ENCODE data around the gene PLCB4. TPM values are rescaled to one million over a fixed set of nuclear protein-coding genes. Genes with fewer than 3 reads are reported as not detected.
"Not testable (repeated sequence)": the region's sequence is repeated elsewhere in the genome, so short reads cannot be mapped to it uniquely, and the experiment has no call there.

PLCB4 gene
- total and polyA plus RNA-seq, 5 donors: 9.4 to 42.2 (median 27.7) TPM

DNA sequence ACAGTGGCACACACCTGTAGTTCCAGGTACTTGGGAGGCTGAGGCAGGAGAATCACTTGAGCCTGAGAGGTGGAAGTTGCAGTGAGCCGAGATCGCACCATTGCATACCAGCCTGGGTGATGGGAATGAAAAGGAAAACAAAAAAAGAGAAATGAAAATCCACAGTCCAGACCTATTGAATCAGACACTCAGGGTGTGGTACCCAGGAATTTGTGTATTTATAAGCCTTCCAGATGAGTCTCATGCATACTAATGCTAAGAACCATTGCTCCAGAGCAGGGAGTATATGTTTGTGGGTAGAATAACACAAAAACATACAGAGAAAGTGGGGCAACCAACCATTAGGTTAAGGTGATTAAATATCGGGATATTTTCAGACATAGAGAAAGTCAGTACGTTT lies 36.1 kb upstream of the PLCB4 start:
- DNase-seq: no peak
- H3K27me3 ChIP-seq (ENCODE audit: control insufficient read depth, insufficient read depth): no peaks in the 10 kb centered on the region
- no peaks in the 10 kb centered on the region for H3K4me1 ChIP-seq (ENCODE audit: control insufficient read depth, insufficient read depth, low read length)
- WGBS: 94% methylated on average over 4 of the region's 4 CpGs
- no peak for ATAC-seq
- no peak overlapping the region for H3K4me3 ChIP-seq (ENCODE audit: low read length)
- H3K9me3 ChIP-seq (ENCODE audit: control insufficient read depth, low read length): no peaks in the 10 kb centered on the region
- intact Hi-C loops (cut with DNase I): no loop called here
- H3K27ac ChIP-seq (ENCODE audit: low read length): no peak overlapping the region

DNA sequence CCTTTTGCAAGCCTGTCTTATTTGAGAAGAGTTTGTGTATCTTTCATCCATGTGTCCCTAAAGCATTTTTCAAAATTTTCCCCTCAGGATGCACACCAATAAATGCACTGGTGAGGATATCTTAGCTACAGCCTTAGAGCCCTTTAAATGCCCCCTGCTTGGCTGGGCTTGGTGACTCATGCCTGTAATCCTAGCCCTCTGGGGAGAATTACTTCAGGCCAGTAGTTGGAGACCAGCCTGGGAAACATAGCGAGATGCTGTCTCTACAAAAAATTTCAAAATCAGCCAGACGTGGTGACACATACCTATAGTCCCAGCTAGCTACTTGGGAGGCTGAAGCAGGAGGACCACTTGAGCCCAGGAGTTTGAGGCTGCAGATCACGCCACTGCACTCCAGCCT lies 33.8 kb upstream of the PLCB4 start:
- 57% methylated on average over 3 of the region's 3 CpGs for whole genome bisulfite sequencing
- intact Hi-C loops (cut with DNase I): no loop called here
- Histone ChIP-seq H3K4me1 (ENCODE audit: control insufficient read depth, insufficient read depth, low read length) (no peaks in the 10 kb centered on the region), H3K4me3 (ENCODE audit: low read length) (no peak overlapping the region), H3K9me3 (ENCODE audit: control insufficient read depth, low read length) (no peaks in the 10 kb centered on the region), H3K27me3 (ENCODE audit: control insufficient read depth, insufficient read depth) (no peaks in the 10 kb centered on the region), H3K27ac (ENCODE audit: low read length) (no peak overlapping the region)
- ATAC-seq (peak in 1 of 2 donors; percentile 50), DNase-seq (peak in 1 of 3 donors; percentile 22)

DNA sequence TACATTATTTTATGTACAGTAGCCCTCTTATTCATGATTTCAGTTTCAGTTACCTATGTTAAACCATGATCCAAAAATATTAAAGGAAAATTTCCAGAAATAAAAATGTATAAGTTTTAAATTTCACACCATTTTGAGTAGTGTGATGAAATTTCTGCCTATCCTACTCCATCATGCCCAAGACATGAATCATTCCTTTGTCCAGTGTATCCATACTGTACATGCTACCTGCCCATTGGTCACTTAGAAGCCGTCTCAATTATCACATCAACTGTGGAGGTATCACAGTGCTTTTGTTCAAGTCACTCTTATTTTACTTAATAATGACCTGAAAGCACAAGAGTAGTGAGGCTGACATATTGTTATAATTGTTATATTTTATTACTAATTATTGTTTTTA lies 32.3 kb upstream of the PLCB4 start:
- Histone ChIP-seq H3K27me3 (ENCODE audit: control insufficient read depth, insufficient read depth) (no peaks in the 10 kb centered on the region), H3K9me3 (ENCODE audit: control insufficient read depth, low read length) (no peaks in the 10 kb centered on the region), H3K27ac (ENCODE audit: low read length) (no peak overlapping the region), H3K4me1 (ENCODE audit: control insufficient read depth, insufficient read depth, low read length) (no peaks in the 10 kb centered on the region), H3K4me3 (ENCODE audit: low read length) (no peak overlapping the region)
- intact Hi-C loops (cut with DNase I): no loop called here
- WGBS: 88% methylated on average over 1 of the region's 1 CpG
- ATAC-seq (no peak), DNase-seq (no peak)

DNA sequence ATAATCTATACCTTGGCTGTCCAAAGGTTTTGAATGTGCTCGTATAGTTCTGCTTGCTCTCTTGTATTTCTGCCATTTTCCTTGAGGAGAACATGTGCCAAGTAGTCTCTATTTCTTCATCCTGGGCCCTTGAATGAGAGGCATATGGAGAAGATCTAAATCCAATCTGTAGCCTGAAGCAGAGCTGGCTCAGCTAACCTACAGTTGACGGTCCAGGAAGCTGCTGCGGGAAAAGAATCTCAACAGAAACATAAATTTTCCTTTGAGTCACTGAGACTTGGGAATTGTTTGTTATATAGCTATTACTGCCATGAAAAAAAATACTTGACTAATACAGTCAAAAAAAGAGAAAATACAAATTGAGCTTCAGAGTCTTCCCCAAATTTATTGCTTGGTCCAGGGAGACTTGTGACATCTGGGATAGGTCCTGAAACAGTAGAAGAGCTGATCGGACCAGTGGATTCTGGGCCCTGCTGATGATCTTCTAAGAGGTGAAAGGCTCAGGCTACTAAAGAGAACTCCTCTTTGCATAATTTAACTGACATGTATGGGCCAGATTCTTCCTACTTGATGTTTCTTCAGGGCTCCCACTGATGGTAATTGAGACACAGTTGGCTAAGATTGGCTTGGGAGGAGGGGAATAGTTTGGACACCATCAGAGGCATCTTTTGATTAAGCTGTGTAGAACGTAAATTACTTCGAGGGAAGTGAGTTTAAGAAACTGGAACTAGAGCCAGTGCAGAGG lies 29.9 kb upstream of the PLCB4 start:
- intact Hi-C loops (cut with DNase I): no loop called here
- ATAC-seq: no peak
- Histone ChIP-seq H3K4me3 (ENCODE audit: low read length) (no peak overlapping the region), H3K9me3 (ENCODE audit: control insufficient read depth, low read length) (no peaks in the 10 kb centered on the region), H3K4me1 (ENCODE audit: control insufficient read depth, insufficient read depth, low read length) (no peaks in the 10 kb centered on the region), H3K27me3 (ENCODE audit: control insufficient read depth, insufficient read depth) (no peaks in the 10 kb centered on the region), H3K27ac (ENCODE audit: low read length) (no peak overlapping the region)
- no peak for DNase-seq
- 74% methylated on average over 6 of the region's 6 CpGs for WGBS

DNA sequence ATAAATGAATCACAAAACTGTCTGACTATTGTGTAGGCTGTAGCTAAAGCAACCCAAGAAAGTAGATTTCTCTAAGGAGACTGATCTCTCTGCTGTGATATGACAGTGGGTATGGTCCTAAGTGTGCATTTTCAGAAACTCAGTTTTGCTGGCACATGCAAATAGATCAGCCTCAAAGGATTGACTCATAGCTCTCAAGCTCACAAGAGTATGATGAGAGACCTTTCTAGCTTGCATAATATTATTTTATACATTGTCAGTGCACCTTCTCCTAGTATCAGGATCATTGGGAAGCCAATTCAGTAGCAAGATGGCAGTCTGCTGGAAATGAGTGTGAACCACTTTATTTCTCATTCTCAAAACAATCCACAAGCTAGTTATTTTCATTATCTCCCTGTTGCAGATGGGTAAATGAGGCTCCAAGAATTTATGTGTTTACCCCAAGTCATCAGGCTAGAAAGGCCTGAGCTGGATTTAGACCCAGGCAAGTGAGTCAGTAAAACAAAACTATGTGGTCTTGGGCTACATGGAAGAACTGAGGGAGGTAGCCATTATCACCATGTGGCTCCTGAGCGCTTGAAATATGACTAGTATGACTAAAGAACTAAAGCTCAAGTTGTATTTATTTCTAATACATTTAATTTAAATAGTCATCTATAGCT lies 27.9 kb upstream of the PLCB4 start:
- intact Hi-C loops (cut with DNase I): no loop called here
- Histone ChIP-seq H3K4me3 (ENCODE audit: low read length) (no peak overlapping the region), H3K27me3 (ENCODE audit: control insufficient read depth, insufficient read depth) (no peaks in the 10 kb centered on the region), H3K4me1 (ENCODE audit: control insufficient read depth, insufficient read depth, low read length) (no peaks in the 10 kb centered on the region), H3K9me3 (ENCODE audit: control insufficient read depth, low read length) (no peaks in the 10 kb centered on the region), H3K27ac (ENCODE audit: low read length) (no peak overlapping the region)
- 93% methylated on average over 1 of the region's 1 CpG for WGBS
- no peak for ATAC-seq
- DNase-seq: no peak

DNA sequence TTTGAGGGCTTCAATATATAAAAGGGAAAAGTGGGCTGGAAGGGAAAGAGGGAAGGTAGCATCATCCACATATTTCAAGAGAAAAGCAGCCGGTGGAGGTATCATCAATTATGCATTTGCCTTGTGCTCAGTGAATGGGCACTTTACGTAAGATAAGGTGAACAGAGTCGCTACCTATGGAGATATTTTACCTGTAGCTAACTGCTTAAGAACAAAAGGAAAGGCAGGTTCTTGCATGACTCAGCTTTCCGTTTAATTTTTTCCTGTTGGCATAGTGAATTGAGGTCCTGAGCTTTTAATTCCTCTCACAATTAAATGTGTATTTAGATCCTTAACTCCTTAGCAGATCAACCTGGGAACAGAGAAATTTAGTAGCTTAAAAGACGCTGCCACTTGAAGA lies 25.5 kb upstream of the PLCB4 start:
- 87% methylated on average over 5 of the region's 5 CpGs for WGBS
- DNase-seq (no peak), ATAC-seq (no peak)
- no peak overlapping the region for H3K4me3 ChIP-seq (ENCODE audit: low read length)
- H3K27me3 ChIP-seq (ENCODE audit: control insufficient read depth, insufficient read depth): no peaks in the 10 kb centered on the region
- no peaks in the 10 kb centered on the region for H3K9me3 ChIP-seq (ENCODE audit: control insufficient read depth, low read length)
- no peak overlapping the region for H3K27ac ChIP-seq (ENCODE audit: low read length)
- intact Hi-C loops (cut with DNase I): no loop called here
- no peaks in the 10 kb centered on the region for H3K4me1 ChIP-seq (ENCODE audit: control insufficient read depth, insufficient read depth, low read length)

DNA sequence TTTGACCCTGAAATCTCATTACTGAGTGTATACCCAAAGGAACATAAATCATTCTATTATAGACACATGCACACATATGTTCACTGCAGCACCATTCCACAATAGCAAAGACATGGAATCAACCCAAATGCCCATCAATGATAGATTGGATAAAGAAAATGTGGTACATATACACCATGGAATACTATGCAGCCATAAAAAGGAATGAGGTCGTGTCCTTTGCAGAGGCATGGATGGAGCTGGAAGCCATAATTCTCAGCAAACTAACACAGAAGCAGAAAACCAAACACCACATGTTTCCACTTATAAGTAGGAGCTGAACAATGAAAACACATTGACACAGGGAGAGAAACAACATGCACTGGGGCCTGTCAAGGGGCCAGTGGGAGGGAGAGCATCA lies 21.0 kb upstream of the PLCB4 start:
- H3K4me3 ChIP-seq (ENCODE audit: low read length); ATAC-seq; H3K27me3 ChIP-seq (ENCODE audit: control insufficient read depth, insufficient read depth); H3K27ac ChIP-seq (ENCODE audit: low read length); H3K9me3 ChIP-seq (ENCODE audit: control insufficient read depth, low read length); intact Hi-C loops (cut with DNase I); H3K4me1 ChIP-seq (ENCODE audit: control insufficient read depth, insufficient read depth, low read length); DNase-seq: not testable (repeated sequence)
- WGBS: 74% methylated on average over 1 of the region's 1 CpG

DNA sequence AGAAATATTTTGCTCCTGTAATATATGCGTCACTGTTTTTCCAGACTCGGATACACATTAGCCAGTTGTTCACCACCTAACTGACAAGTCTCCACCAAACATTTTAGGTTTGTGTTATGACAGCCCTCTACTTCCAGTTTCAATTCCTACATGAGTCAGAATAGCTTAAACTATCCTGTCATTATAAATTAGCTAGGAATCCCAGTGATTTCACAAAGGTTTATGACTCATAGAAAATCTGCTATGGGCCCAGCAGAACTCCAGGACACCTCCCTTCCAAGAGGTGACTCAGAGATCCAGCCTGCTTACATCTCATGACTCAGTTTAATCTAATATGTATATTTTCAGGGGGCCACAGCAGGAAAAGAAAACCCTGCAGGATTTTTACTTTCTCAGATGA lies 17.4 kb upstream of the PLCB4 start:
- no peaks in the 10 kb centered on the region for H3K27me3 ChIP-seq (ENCODE audit: control insufficient read depth, insufficient read depth)
- WGBS: 95% methylated on average over 2 of the region's 2 CpGs
- DNase-seq: no peak
- H3K9me3 ChIP-seq (ENCODE audit: control insufficient read depth, low read length): no peaks in the 10 kb centered on the region
- intact Hi-C loops (cut with DNase I): no loop called here
- H3K27ac ChIP-seq (ENCODE audit: low read length): no peak overlapping the region
- H3K4me3 ChIP-seq (ENCODE audit: low read length): no peak overlapping the region
- H3K4me1 ChIP-seq (ENCODE audit: control insufficient read depth, insufficient read depth, low read length): no peaks in the 10 kb centered on the region
- ATAC-seq: no peak

DNA sequence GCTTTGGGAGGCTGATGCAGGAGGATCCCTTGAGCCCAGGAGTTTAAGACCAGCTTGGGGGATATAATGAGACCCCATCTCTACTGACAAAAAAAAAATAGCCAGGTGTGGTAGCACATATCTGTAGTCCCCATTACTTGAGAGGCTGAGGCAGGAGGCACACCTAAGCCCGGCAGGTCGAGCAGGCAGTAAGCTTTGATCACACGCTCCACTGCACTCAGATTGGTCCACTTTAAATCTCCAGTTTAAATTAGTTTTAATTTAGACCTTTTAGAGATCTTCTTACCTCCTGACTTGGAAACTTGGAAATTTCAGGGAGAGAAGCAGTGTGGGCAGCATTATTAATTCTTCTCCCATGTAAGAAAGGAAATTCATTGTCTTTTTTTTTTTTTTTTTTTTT lies 16.8 kb upstream of the PLCB4 start:
- intact Hi-C loops (cut with DNase I): no loop called here
- no peaks in the 10 kb centered on the region for H3K4me1 ChIP-seq (ENCODE audit: control insufficient read depth, insufficient read depth, low read length)
- no peak overlapping the region for H3K4me3 ChIP-seq (ENCODE audit: low read length)
- no peaks in the 10 kb centered on the region for H3K9me3 ChIP-seq (ENCODE audit: control insufficient read depth, low read length)
- 97% methylated on average over 3 of the region's 3 CpGs for WGBS
- no peaks in the 10 kb centered on the region for H3K27me3 ChIP-seq (ENCODE audit: control insufficient read depth, insufficient read depth)
- ATAC-seq: no peak
- no peak overlapping the region for H3K27ac ChIP-seq (ENCODE audit: low read length)
- no peak for DNase-seq

DNA sequence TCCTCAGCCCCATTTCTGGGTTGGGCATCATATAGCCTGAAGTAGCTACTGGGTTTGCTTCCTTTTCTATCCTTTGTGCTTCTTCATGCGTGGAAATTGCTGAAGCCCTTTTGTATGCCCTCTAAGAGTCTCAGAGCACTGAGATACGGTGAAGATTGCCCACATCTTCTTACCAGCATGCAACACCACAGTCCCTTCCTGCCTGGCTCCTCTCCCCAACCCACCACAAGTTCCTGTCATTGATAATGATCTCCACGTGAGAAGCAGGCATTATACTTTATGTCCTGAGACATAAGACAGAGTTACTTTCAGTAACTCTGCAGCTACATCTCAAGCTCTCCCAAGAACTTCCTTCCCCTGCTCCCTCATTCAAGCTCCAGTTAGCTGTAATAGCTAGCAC lies 15.8 kb upstream of the PLCB4 start:
- intact Hi-C loops (cut with DNase I): no loop called here
- no peak for DNase-seq
- no peak overlapping the region for H3K27ac ChIP-seq (ENCODE audit: low read length)
- no peaks in the 10 kb centered on the region for H3K9me3 ChIP-seq (ENCODE audit: control insufficient read depth, low read length)
- H3K4me1 ChIP-seq (ENCODE audit: control insufficient read depth, insufficient read depth, low read length): no peaks in the 10 kb centered on the region
- H3K27me3 ChIP-seq (ENCODE audit: control insufficient read depth, insufficient read depth): no peaks in the 10 kb centered on the region
- 74% methylated on average over 3 of the region's 3 CpGs for WGBS
- ATAC-seq: no peak
- H3K4me3 ChIP-seq (ENCODE audit: low read length): no peak overlapping the region

DNA sequence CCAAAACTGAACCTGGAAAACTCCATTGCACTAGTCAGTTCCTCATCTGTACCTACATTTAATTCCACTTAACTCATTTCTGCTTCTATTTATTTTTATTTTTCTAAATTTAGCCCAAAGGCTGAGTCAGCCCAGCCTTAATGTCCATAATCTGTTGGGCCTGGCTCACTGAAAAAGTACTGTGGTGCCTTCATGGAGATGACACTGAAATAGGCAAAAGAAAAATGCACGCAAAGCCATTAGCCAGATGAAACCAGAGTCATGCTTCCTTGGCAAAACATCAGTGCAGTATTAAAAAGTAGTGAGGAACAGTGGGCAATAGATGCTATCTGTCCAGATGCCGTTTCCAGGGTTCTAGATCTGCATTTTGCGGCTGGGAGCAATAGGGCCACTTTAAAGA lies 14.7 kb upstream of the PLCB4 start:
- intact Hi-C loops (cut with DNase I): no loop called here
- 86% methylated on average over 3 of the region's 3 CpGs for WGBS
- Histone ChIP-seq H3K4me3 (ENCODE audit: low read length) (no peak overlapping the region), H3K9me3 (ENCODE audit: control insufficient read depth, low read length) (no peaks in the 10 kb centered on the region), H3K27ac (ENCODE audit: low read length) (no peak overlapping the region), H3K4me1 (ENCODE audit: control insufficient read depth, insufficient read depth, low read length) (no peaks in the 10 kb centered on the region), H3K27me3 (ENCODE audit: control insufficient read depth, insufficient read depth) (no peaks in the 10 kb centered on the region)
- ATAC-seq (no peak), DNase-seq (no peak)
